Lung (tissue), 12 donors: ENCODE measurements around the gene OR51L1. TPM values are rescaled to one million over a fixed set of nuclear protein-coding genes. Genes with fewer than 3 reads are reported as not detected.

Experiments used
- ATAC-seq: fragments of 200-7000 bp; cut with Tn5 transposase; one replicate; pipeline ENCODE4 v1.9.1; 2020; ENCODE audit warnings: moderate number of reproducible peaks; ENCODE audit not compliant: insufficient read depth, low FRiP score
- DNase-seq, 3 donors: peaks; one replicate each; pipeline ENCODE4 v3.0.0-alpha.2; 2013 to 2017
- H3K27ac ChIP-seq, 2 donors: one replicate each; pipeline ENCODE4 v1.5.1; 2013; ENCODE audit warnings: mild to moderate bottlenecking in 2 of 2, moderate library complexity in 2 of 2, control low read depth in 1 of 2, inconsistent platforms in 1 of 2, low read depth in 1 of 2, low read length in 1 of 2
- H3K27me3 ChIP-seq, 3 donors: one replicate each; pipeline ENCODE4 v1.5.1; 2013; ENCODE audit warnings: low read length in 2 of 3; ENCODE audit not compliant: control insufficient read depth in 3 of 3, insufficient read depth in 3 of 3
- H3K36me3 ChIP-seq, 4 donors: one replicate each; pipeline ENCODE4 v1.5.1; 2013; ENCODE audit warnings: low read length in 4 of 4, mild to moderate bottlenecking in 1 of 4, moderate library complexity in 1 of 4; ENCODE audit not compliant: control insufficient read depth in 4 of 4, insufficient read depth in 4 of 4
- H3K4me1 ChIP-seq, 5 donors: one replicate each; pipeline ENCODE4 v1.5.1; 2013; ENCODE audit warnings: low read length in 5 of 5, mild to moderate bottlenecking in 2 of 5, moderate library complexity in 1 of 5; ENCODE audit not compliant: control insufficient read depth in 5 of 5, insufficient read depth in 5 of 5
- H3K4me3 ChIP-seq: one replicate; pipeline ENCODE4 v1.5.1; 2013; ENCODE audit warnings: mild to moderate bottlenecking, control low read depth, moderate library complexity
- H3K9ac ChIP-seq, 2 donors: one replicate each; pipeline ENCODE4 v1.5.1; 2013; ENCODE audit warnings: low read length in 2 of 2, control low read depth in 1 of 2; ENCODE audit not compliant: insufficient read depth in 1 of 2
- H3K9me3 ChIP-seq, 4 donors: one replicate each; pipeline ENCODE4 v1.5.1; 2013; ENCODE audit warnings: low read length in 3 of 4, mild to moderate bottlenecking in 1 of 4, moderate library complexity in 1 of 4; ENCODE audit not compliant: control insufficient read depth in 4 of 4, insufficient read depth in 3 of 4
- CTCF ChIP-seq: IDR thresholded peaks from 2 replicates; pipeline ENCODE4 v1.5.1; 2012; ENCODE audit warnings: mild to moderate bottlenecking; ENCODE audit errors: control extremely low read depth, extremely low read depth
- WGBS, 2 donors: extraction: QIAGEN DNeasy Blood & Tissue Kit; methylation state at CpG; one replicate each; pipeline ENCODE4 v1.1.7; 2013; 5-methylcytosine and 5-hydroxymethylcytosine counted together
- polyA plus RNA-seq, 2 donors: library from polyadenylated mRNA; stranded (reverse); fragments of 200-250 nt; gene quantifications; one replicate each; pipeline ENCODE4 v1.2.1, GENCODE V29; 2013
- total RNA-seq, 2 donors: library from RNA; depleted of rRNA in 1 of 2; stranded (reverse); fragments of >200 nt in 1 of 2; gene quantifications; one replicate each; pipeline ENCODE4 v1.2.1, GENCODE V29; 2014 to 2021
- donor health status: control.
- donor health status: control.
- donor health status: Bipolar disorder and iron deficiency.
- donor health status: healthy.
- donor health status: DM: yes; HTN: yes; CAD: no.

OR51L1 gene
- total and polyA plus RNA-seq, 4 donors: not detected

GRCh38 chr11:4982678-4983077 is 12.0 kb upstream of the OR51L1 start:
- TF ChIP-seq CTCF: no peak
- Histone ChIP-seq H3K4me1 (peaks cover 0 to 20% (median 2%) of the 10 kb centered on the region in 5 donors), H3K27me3 (no peaks in the 10 kb centered on the region), H3K9ac (no peak overlapping the region), H3K36me3 (no peaks in the 10 kb centered on the region), H3K27ac (no peak overlapping the region), H3K4me3 (no peak overlapping the region), H3K9me3 (no peaks in the 10 kb centered on the region)
- WGBS, 2 donors: 68 to 85% methylated on average over 3 of the region's 3 CpGs
- DNase-seq: no peak
- ATAC-seq: no peak

GRCh38 chr11:4983841-4984240 is 10.8 kb upstream of the OR51L1 start:
- no peak overlapping the region for H3K27ac ChIP-seq
- H3K4me3 ChIP-seq: no peak overlapping the region
- H3K9me3 ChIP-seq: no peaks in the 10 kb centered on the region
- no peaks in the 10 kb centered on the region for H3K36me3 ChIP-seq
- 51 to 75% methylated on average over 6 of the region's 6 CpGs for WGBS, 2 donors
- ATAC-seq: peak; percentile 62
- H3K27me3 ChIP-seq: no peaks in the 10 kb centered on the region
- no peak for TF ChIP-seq CTCF
- no peak overlapping the region for H3K9ac ChIP-seq
- DNase-seq: peak; percentile 46 to 84 (median 52)
- peaks cover 0 to 16% (median 2%) of the 10 kb centered on the region in 5 donors for H3K4me1 ChIP-seq

GRCh38 chr11:4991060-4991459 is 3.6 kb upstream of the OR51L1 start:
- TF ChIP-seq CTCF: no peak
- ATAC-seq (no peak), DNase-seq (peak in 2 of 3 donors; percentile 1 to 14)
- Histone ChIP-seq H3K27me3 (no peaks in the 10 kb centered on the region), H3K4me3 (no peak overlapping the region), H3K9ac (no peak overlapping the region), H3K36me3 (no peaks in the 10 kb centered on the region), H3K9me3 (no peaks in the 10 kb centered on the region), H3K4me1 (no peaks in the 10 kb centered on the region), H3K27ac (no peak overlapping the region)
- 74 to 88% methylated on average over 1 of the region's 1 CpG for WGBS, 2 donors

- ATAC-seq (no peak), DNase-seq (peak; percentile 57 to 76 (median 67))
- WGBS, 2 donors: 40 to 44% methylated on average over 6 of the region's 6 CpGs
- H3K27me3 ChIP-seq: no peaks in the 10 kb centered on the region
- no peak overlapping the region for H3K4me3 ChIP-seq
- no peaks in the 10 kb centered on the region for H3K36me3 ChIP-seq
- H3K9me3 ChIP-seq: no peaks in the 10 kb centered on the region
- H3K9ac ChIP-seq: no peak overlapping the region
- TF ChIP-seq CTCF: peak; percentile 24
- H3K4me1 ChIP-seq: no peaks in the 10 kb centered on the region
- no peak overlapping the region for H3K27ac ChIP-seq
Measured at GRCh38 chr11:5004424-5005274, 10.0 kb downstream of the OR51L1 start.
